H9 (cell line): ENCODE data around the gene WDR7. TPM values are rescaled to one million over a fixed set of nuclear protein-coding genes. Genes with fewer than 3 reads are reported as not detected.

ENCODE experiments used
- DNase-seq: peaks from one replicate; pipeline ENCODE4 v3.0.0-alpha.2; 2017
- H2AFZ ChIP-seq: one replicate; pipeline ENCODE4 v1.6.1; 2013; ENCODE audit warnings: mild to moderate bottlenecking, low read length, control low read depth, moderate library complexity
- H2AK5ac ChIP-seq: 2 replicates; pipeline ENCODE4 v1.6.1; 2013; ENCODE audit warnings: low read length, control low read depth, mixed read lengths; ENCODE audit not compliant: insufficient read length
- H2BK120ac ChIP-seq: one replicate; pipeline ENCODE4 v1.6.1; 2013; ENCODE audit warnings: low read depth, mild to moderate bottlenecking, low read length, control low read depth, inconsistent platforms; ENCODE audit not compliant: poor library complexity, severe bottlenecking
- H2BK12ac ChIP-seq: 2 replicates; pipeline ENCODE4 v1.6.1; 2013; ENCODE audit warnings: low read length, control low read depth, mixed read lengths, low read depth; ENCODE audit not compliant: insufficient read length
- H2BK15ac ChIP-seq: 2 replicates; pipeline ENCODE4 v1.6.1; 2013; ENCODE audit warnings: low read depth, low read length, control low read depth
- H2BK20ac ChIP-seq: one replicate; pipeline ENCODE4 v1.6.1; 2013; ENCODE audit warnings: low read depth, mild to moderate bottlenecking, low read length, control low read depth, inconsistent platforms; ENCODE audit not compliant: poor library complexity, severe bottlenecking
- H2BK5ac ChIP-seq: 2 replicates; pipeline ENCODE4 v1.6.1; 2013; ENCODE audit warnings: low read length, control low read depth, mixed read lengths; ENCODE audit not compliant: insufficient read length
- H3K14ac ChIP-seq: 2 replicates; pipeline ENCODE4 v1.6.1; 2013; ENCODE audit warnings: low read length, control low read depth; ENCODE audit not compliant: insufficient read depth
- H3K18ac ChIP-seq: 2 replicates; pipeline ENCODE4 v1.6.1; 2013; ENCODE audit warnings: low read depth, mild to moderate bottlenecking, mixed read lengths, low read length, control low read depth; ENCODE audit not compliant: insufficient read length
- H3K23ac ChIP-seq: 2 replicates; pipeline ENCODE4 v1.6.1; 2013; ENCODE audit warnings: low read length, control low read depth, mixed read lengths, low read depth; ENCODE audit not compliant: insufficient read length
- H3K23me2 ChIP-seq: 2 replicates; pipeline ENCODE4 v1.6.1; 2013; ENCODE audit warnings: low read depth, mild to moderate bottlenecking, mixed read lengths, low read length, control low read depth; ENCODE audit not compliant: insufficient read length, poor library complexity, severe bottlenecking
- H3K27ac ChIP-seq: 2 replicates; pipeline ENCODE4 v1.5.1; 2013; ENCODE audit warnings: low read length, control low read depth, mixed read lengths, low read depth; ENCODE audit not compliant: insufficient read length
- H3K27me3 ChIP-seq: 2 replicates; pipeline ENCODE4 v1.6.1; 2013; ENCODE audit warnings: low read length, control low read depth, inconsistent platforms; ENCODE audit not compliant: insufficient read depth
- H3K4ac ChIP-seq: 2 replicates; pipeline ENCODE4 v1.6.1; 2013; ENCODE audit warnings: low read depth, mild to moderate bottlenecking, control low read depth, inconsistent platforms, low read length, moderate library complexity
- H3K4me1 ChIP-seq: 2 replicates; pipeline ENCODE4 v1.6.1; 2013; ENCODE audit warnings: low read length, control low read depth, inconsistent platforms; ENCODE audit not compliant: insufficient read depth
- H3K4me2 ChIP-seq: 2 replicates; pipeline ENCODE4 v1.6.1; 2013; ENCODE audit warnings: low read length, control low read depth, mixed read lengths; ENCODE audit not compliant: insufficient read length, insufficient read depth
- H3K56ac ChIP-seq: 2 replicates; pipeline ENCODE4 v1.6.1; 2013; ENCODE audit warnings: low read depth, mild to moderate bottlenecking, mixed read lengths, low read length, control low read depth; ENCODE audit not compliant: insufficient read length
- H3K79me1 ChIP-seq: 2 replicates; pipeline ENCODE4 v1.6.1; 2013; ENCODE audit warnings: low read depth, mild to moderate bottlenecking, moderate library complexity, low read length, control low read depth, inconsistent platforms; ENCODE audit not compliant: insufficient read depth, poor library complexity, severe bottlenecking
- H3K79me2 ChIP-seq: 2 replicates; pipeline ENCODE4 v1.6.1; 2013; ENCODE audit warnings: low read length, control low read depth, inconsistent platforms; ENCODE audit not compliant: insufficient read depth
- H3K9ac ChIP-seq: 2 replicates; pipeline ENCODE4 v1.6.1; 2013; ENCODE audit warnings: low read length, control low read depth, mixed read lengths; ENCODE audit not compliant: insufficient read length; ENCODE audit errors: extremely low read depth
- H3K9me3 ChIP-seq: one replicate; pipeline ENCODE4 v1.6.1; 2013; ENCODE audit warnings: low read depth, low read length, inconsistent platforms; ENCODE audit not compliant: control insufficient read depth
- H3T11ph ChIP-seq: one replicate; pipeline ENCODE4 v1.6.1; 2013; ENCODE audit warnings: mild to moderate bottlenecking, low read length, control low read depth, inconsistent platforms
- H4K20me1 ChIP-seq: one replicate; pipeline ENCODE4 v1.6.1; 2013; ENCODE audit not compliant: control insufficient read depth, insufficient read length, insufficient read depth
- H4K5ac ChIP-seq: 2 replicates; pipeline ENCODE4 v1.6.1; 2013; ENCODE audit warnings: low read depth, mild to moderate bottlenecking, mixed read lengths, low read length, control low read depth; ENCODE audit not compliant: insufficient read length
- H4K8ac ChIP-seq: replicated peaks from 2 replicates; pipeline ENCODE4 v1.6.1; 2013; ENCODE audit warnings: low read length, control low read depth, mixed read lengths, low read depth; ENCODE audit not compliant: insufficient read length
- H4K91ac ChIP-seq: 2 replicates; pipeline ENCODE4 v1.6.1; 2013; ENCODE audit warnings: low read depth, mild to moderate bottlenecking, moderate library complexity, mixed read lengths, low read length, control low read depth; ENCODE audit not compliant: insufficient read length
- H3K27ac Mint-ChIP-seq, 3 experiments: 2 replicates in 2 of 3; 3 replicates in 1 of 3; pipeline ENCODE4 v1.8.0; 2020 to 2021; ENCODE audit warnings: mixed read lengths in 3 of 3, mild to moderate bottlenecking in 1 of 3, moderate library complexity in 1 of 3
- H3K27me3 Mint-ChIP-seq: 2 replicates; pipeline ENCODE4 v1.8.0; 2021; ENCODE audit warnings: low read depth, mild to moderate bottlenecking, moderate library complexity, mixed read lengths
- H3K36me3 Mint-ChIP-seq, 3 experiments: 2 replicates in 2 of 3; 3 replicates in 1 of 3; pipeline ENCODE4 v1.8.0; 2020 to 2021; ENCODE audit warnings: low read depth in 3 of 3, mixed read lengths in 3 of 3; ENCODE audit not compliant: insufficient read depth in 1 of 3
- H3K4me1 Mint-ChIP-seq, 2 experiments: 2 replicates each; pipeline ENCODE4 v1.8.0; 2020; ENCODE audit warnings: mixed read lengths in 2 of 2
- H3K4me3 Mint-ChIP-seq, 2 experiments: 2 replicates in 1 of 2; 3 replicates in 1 of 2; pipeline ENCODE4 v1.8.0; 2020 to 2021; ENCODE audit warnings: mild to moderate bottlenecking in 2 of 2, mixed read lengths in 2 of 2, moderate library complexity in 1 of 2
- H3K9me3 Mint-ChIP-seq, 2 experiments: 2 replicates in 1 of 2; 3 replicates in 1 of 2; pipeline ENCODE4 v1.8.0; 2020; ENCODE audit warnings: mild to moderate bottlenecking in 2 of 2, mixed read lengths in 2 of 2, moderate library complexity in 1 of 2
- CTCF ChIP-seq: fragments of 200-600 bp; sonication (generic); conservative IDR thresholded peaks from 3 replicates; pipeline ENCODE4 v1.8.0; 2021; ENCODE audit warnings: antibody characterized with exemption, mild to moderate bottlenecking
- WGBS: extraction: QIAGEN DNeasy Blood & Tissue Kit; methylation state at CpG from one replicate; pipeline ENCODE4 v1.1.7; 2013; ENCODE audit warnings: missing lambda C conversion rate, low lambda C conversion rate, mixed read lengths; ENCODE audit not compliant: insufficient read length; ENCODE audit errors: extremely low coverage; 5-methylcytosine and 5-hydroxymethylcytosine counted together
- total RNA-seq: library from RNA; stranded (reverse); gene quantifications from 2 replicates; pipeline ENCODE4 v1.2.1, GENCODE V29; 2021

The WDR7 gene
- total RNA-seq, 1 experiment from 2014 or later: 14.8 TPM

GRCh38 chr18:56807901-56808300 lies 156.7 kb downstream of the WDR7 start:
- Mint-ChIP-seq H3K4me3 (no peak overlapping the region), H3K27me3 (no peaks in the 10 kb centered on the region)
- no peak overlapping the region for H3K9ac ChIP-seq

More at GRCh38 chr18:56807901-56808300, 156.7 kb downstream of the WDR7 start:
- Histone ChIP-seq H3K4me2 (no peak overlapping the region), H3K14ac (no peak overlapping the region), H2AFZ (no peak overlapping the region), H4K5ac (no peak overlapping the region), H2BK5ac (no peak overlapping the region), H3K79me2 (no peaks in the 10 kb centered on the region), H2BK15ac (no peak overlapping the region), H2BK120ac (no peak overlapping the region), H3K9me3 (no peaks in the 10 kb centered on the region), H3K27me3 (no peaks in the 10 kb centered on the region), H3T11ph (no peak overlapping the region), H4K8ac (no peak overlapping the region), H3K56ac (no peak overlapping the region), H3K18ac (no peak overlapping the region), H3K23me2 (no peaks in the 10 kb centered on the region), H2BK12ac (no peak overlapping the region), H2AK5ac (no peak overlapping the region), H3K27ac (no peak overlapping the region), H4K91ac (no peak overlapping the region), H3K4me1 (no peaks in the 10 kb centered on the region; the same call in 1 of the 2 replicates), H2BK20ac (no peak overlapping the region), H3K23ac (no peak overlapping the region), H4K20me1 (no peaks in the 10 kb centered on the region), H3K79me1 (no peaks in the 10 kb centered on the region), H3K4ac (no peak overlapping the region)
- no peak for DNase-seq
- no peaks in the 10 kb centered on the region for H3K36me3 Mint-ChIP-seq
- no peaks in the 10 kb centered on the region; a peak in 1 of 4 replicates for H3K4me1 Mint-ChIP-seq
- no CpG with 5 or more reads among the region's 2 CpGs for WGBS
- H3K9me3 Mint-ChIP-seq: no peaks in the 10 kb centered on the region
- TF ChIP-seq CTCF: no peak
- H3K27ac Mint-ChIP-seq: no peak overlapping the region
